Vagina (tissue), 2 donors: ENCODE data around the gene DYNLT3. TPM values are rescaled to one million over a fixed set of nuclear protein-coding genes. Genes with fewer than 3 reads are reported as not detected.

ENCODE experiments used
- DNase-seq, 2 donors: peaks; one replicate each; pipeline ENCODE4 v3.0.0-alpha.2; 2017; ENCODE audit errors: extremely low spot score in 2 of 2
- H3K27ac ChIP-seq: fragments of 200-600 bp; sonication (generic); one replicate; pipeline ENCODE4 v1.5.1; 2019
- H3K27me3 ChIP-seq: fragments of 200-600 bp; sonication (generic); one replicate; pipeline ENCODE4 v1.5.1; 2019
- H3K36me3 ChIP-seq, 2 donors: fragments of 200-600 bp; sonication (generic); one replicate each; pipeline ENCODE4 v1.5.1; 2017 to 2019
- H3K4me1 ChIP-seq: fragments of 200-600 bp; sonication (generic); one replicate; pipeline ENCODE4 v1.5.1; 2019
- H3K4me3 ChIP-seq, 2 donors: fragments of 200-600 bp; sonication (generic); 1 replicate in 1 of 2; 2 replicates in 1 of 2; pipeline ENCODE4 v1.5.1; 2016 to 2019
- H3K9me3 ChIP-seq: fragments of 200-600 bp; sonication (generic); one replicate; pipeline ENCODE4 v1.5.1; 2019
- CTCF ChIP-seq, 3 experiments: fragments of 450-650 bp in 2 of 3; fragments of 200-600 bp in 1 of 3; sonication (generic) in 1 of 3; IDR thresholded peaks; one replicate each; pipeline ENCODE4 v1.5.1; 2017 to 2019; ENCODE audit warnings: antibody characterized with exemption in 3 of 3, mild to moderate bottlenecking in 2 of 3, moderate library complexity in 2 of 3
- POLR2A ChIP-seq, 2 donors: fragments of 450-650 bp; IDR thresholded peaks; one replicate each; pipeline ENCODE4 v1.6.1; 2017; ENCODE audit warnings: antibody characterized with exemption in 2 of 2, mild to moderate bottlenecking in 2 of 2, moderate library complexity in 2 of 2
- POLR2AphosphoS5 ChIP-seq, 2 donors: sonication (generic); formaldehyde crosslinking; IDR thresholded peaks; one replicate each; pipeline ENCODE4 v1.9.0; 2017; ENCODE audit warnings: antibody characterized with exemption in 2 of 2, mild to moderate bottlenecking in 2 of 2, low read depth in 1 of 2; ENCODE audit not compliant: insufficient read depth in 1 of 2
- intact Hi-C: fragments of 100-400 bp; cut with DNase I; formaldehyde crosslinking; loops from one replicate; pipeline ENCODE4 v1.15.1; 2023
- total RNA-seq: library from RNA; depleted of rRNA; stranded (reverse); fragments of >200 nt; gene quantifications from one replicate; pipeline ENCODE4 v1.2.3, GENCODE V29; 2016

The DYNLT3 gene
- total RNA-seq, 1 donor from 2014 or later: 18.7 TPM

GRCh38 chrX:37820646-37821045 lies 26.7 kb downstream of the DYNLT3 start:
- Histone ChIP-seq H3K27ac (no peak overlapping the region), H3K4me3 (no peak overlapping the region), H3K36me3 (no peaks in the 10 kb centered on the region), H3K27me3 (no peaks in the 10 kb centered on the region), H3K9me3 (no peaks in the 10 kb centered on the region), H3K4me1 (no peaks in the 10 kb centered on the region)
- DNase-seq: no peak
- TF ChIP-seq CTCF (IDR thresholded peaks at IDR 0.05) (no peak), POLR2A (IDR thresholded peaks at IDR 0.05) (no peak), POLR2AphosphoS5 (IDR thresholded peaks at IDR 0.05; ENCODE audit: insufficient read depth in 1 of 2, low read depth in 1 of 2) (no peak)
- intact Hi-C loops: no loop called here

GRCh38 chrX:37818031-37818430 lies 29.3 kb downstream of the DYNLT3 start:
- Histone ChIP-seq H3K27ac (no peak overlapping the region), H3K4me1 (no peaks in the 10 kb centered on the region), H3K27me3 (no peaks in the 10 kb centered on the region), H3K9me3 (no peaks in the 10 kb centered on the region), H3K36me3 (no peaks in the 10 kb centered on the region), H3K4me3 (no peak overlapping the region)
- intact Hi-C loops: no loop called here
- no peak for DNase-seq
- TF ChIP-seq POLR2AphosphoS5 (IDR thresholded peaks at IDR 0.05; ENCODE audit: insufficient read depth in 1 of 2, low read depth in 1 of 2) (no peak), POLR2A (IDR thresholded peaks at IDR 0.05) (no peak), CTCF (IDR thresholded peaks at IDR 0.05) (no peak)

- Histone ChIP-seq H3K27ac (no peak overlapping the region), H3K9me3 (no peaks in the 10 kb centered on the region), H3K36me3 (no peaks in the 10 kb centered on the region), H3K4me3 (no peak overlapping the region), H3K27me3 (no peaks in the 10 kb centered on the region), H3K4me1 (no peaks in the 10 kb centered on the region)
- no peak for DNase-seq
- TF ChIP-seq POLR2A (IDR thresholded peaks at IDR 0.05) (no peak), CTCF (IDR thresholded peaks at IDR 0.05) (no peak), POLR2AphosphoS5 (IDR thresholded peaks at IDR 0.05; ENCODE audit: insufficient read depth in 1 of 2, low read depth in 1 of 2) (no peak)
- intact Hi-C loops: no loop called here
Observed at GRCh38 chrX:37817579-37817978, 29.8 kb downstream of the DYNLT3 start.

GRCh38 chrX:37817176-37817575 lies 30.2 kb downstream of the DYNLT3 start:
- DNase-seq: no peak
- Histone ChIP-seq H3K4me3 (no peak overlapping the region), H3K9me3 (no peaks in the 10 kb centered on the region), H3K4me1 (no peaks in the 10 kb centered on the region), H3K27me3 (no peaks in the 10 kb centered on the region), H3K27ac (no peak overlapping the region), H3K36me3 (no peaks in the 10 kb centered on the region)
- intact Hi-C loops: no loop called here
- no peak for TF ChIP-seq POLR2AphosphoS5 (IDR thresholded peaks at IDR 0.05; ENCODE audit: insufficient read depth in 1 of 2, low read depth in 1 of 2)
- no peak for TF ChIP-seq CTCF (IDR thresholded peaks at IDR 0.05)
- TF ChIP-seq POLR2A (IDR thresholded peaks at IDR 0.05): no peak

- H3K9me3 ChIP-seq: no peaks in the 10 kb centered on the region
- no peak for TF ChIP-seq POLR2AphosphoS5 (IDR thresholded peaks at IDR 0.05; ENCODE audit: insufficient read depth in 1 of 2, low read depth in 1 of 2)
- TF ChIP-seq POLR2A (IDR thresholded peaks at IDR 0.05): no peak
- no peak for TF ChIP-seq CTCF (IDR thresholded peaks at IDR 0.05)
- intact Hi-C loops: no loop called here
Observed at GRCh38 chrX:37816766-37817165, 30.6 kb downstream of the DYNLT3 start.

More at GRCh38 chrX:37816766-37817165, 30.6 kb downstream of the DYNLT3 start:
- Histone ChIP-seq H3K36me3 (no peaks in the 10 kb centered on the region), H3K27ac (no peak overlapping the region), H3K4me3 (no peak overlapping the region), H3K4me1 (no peaks in the 10 kb centered on the region), H3K27me3 (no peaks in the 10 kb centered on the region)
- DNase-seq: no peak
